Astrocyte of the spinal cord (primary cell): ENCODE measurements around the gene RUFY1.
"Not testable (repeated sequence)": the region's sequence is repeated elsewhere in the genome, so short reads cannot be mapped to it uniquely, and the experiment has no call there.

Experiments used
- DNase-seq: peaks from one replicate; pipeline ENCODE4 v3.0.0; 2011; ENCODE audit warnings: low read depth, low spot score
- H3K4me3 ChIP-seq: 2 replicates; pipeline ENCODE4 v1.5.1; 2011; ENCODE audit warnings: low read depth, mild to moderate bottlenecking, low read length, moderate library complexity
- in situ Hi-C: cut with HindIII; loops from 2 replicates; pipeline ENCODE4 v1.10.0; 2017; ENCODE audit warnings: low sequenced_read_pairs
- TF ChIP-seq, protein P1 (sequence below): IDR thresholded peaks from 2 replicates; pipeline ENCODE4 v1.5.1; 2012; ENCODE audit warnings: low read depth, mild to moderate bottlenecking, low read length, inconsistent platforms

The RUFY1 gene

DNA sequence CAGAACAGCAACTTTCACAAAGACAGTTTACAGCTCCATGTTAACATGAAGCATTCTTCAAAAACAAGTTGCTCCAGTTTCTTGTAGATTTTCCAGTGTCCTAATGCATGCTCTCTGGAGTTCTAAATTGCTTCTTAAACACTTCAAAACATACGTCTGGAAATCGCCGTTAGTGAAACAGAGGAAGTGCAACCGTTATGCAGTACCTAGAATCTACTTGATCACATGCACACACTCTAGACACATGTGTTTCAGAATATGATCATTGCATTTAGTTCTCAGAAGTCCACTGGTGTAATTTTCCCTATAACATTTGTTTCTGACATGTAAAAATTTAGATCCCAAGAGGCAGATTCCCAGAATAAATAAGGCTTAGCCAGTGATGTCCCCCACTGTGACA is 41.1 kb upstream of the RUFY1 start:
- DNase-seq = no peak
- TF ChIP-seq, protein P1, sequence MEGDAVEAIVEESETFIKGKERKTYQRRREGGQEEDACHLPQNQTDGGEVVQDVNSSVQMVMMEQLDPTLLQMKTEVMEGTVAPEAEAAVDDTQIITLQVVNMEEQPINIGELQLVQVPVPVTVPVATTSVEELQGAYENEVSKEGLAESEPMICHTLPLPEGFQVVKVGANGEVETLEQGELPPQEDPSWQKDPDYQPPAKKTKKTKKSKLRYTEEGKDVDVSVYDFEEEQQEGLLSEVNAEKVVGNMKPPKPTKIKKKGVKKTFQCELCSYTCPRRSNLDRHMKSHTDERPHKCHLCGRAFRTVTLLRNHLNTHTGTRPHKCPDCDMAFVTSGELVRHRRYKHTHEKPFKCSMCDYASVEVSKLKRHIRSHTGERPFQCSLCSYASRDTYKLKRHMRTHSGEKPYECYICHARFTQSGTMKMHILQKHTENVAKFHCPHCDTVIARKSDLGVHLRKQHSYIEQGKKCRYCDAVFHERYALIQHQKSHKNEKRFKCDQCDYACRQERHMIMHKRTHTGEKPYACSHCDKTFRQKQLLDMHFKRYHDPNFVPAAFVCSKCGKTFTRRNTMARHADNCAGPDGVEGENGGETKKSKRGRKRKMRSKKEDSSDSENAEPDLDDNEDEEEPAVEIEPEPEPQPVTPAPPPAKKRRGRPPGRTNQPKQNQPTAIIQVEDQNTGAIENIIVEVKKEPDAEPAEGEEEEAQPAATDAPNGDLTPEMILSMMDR = no peak
- in situ Hi-C loops = no loop called here
- no peak overlapping the region for H3K4me3 ChIP-seq

DNA sequence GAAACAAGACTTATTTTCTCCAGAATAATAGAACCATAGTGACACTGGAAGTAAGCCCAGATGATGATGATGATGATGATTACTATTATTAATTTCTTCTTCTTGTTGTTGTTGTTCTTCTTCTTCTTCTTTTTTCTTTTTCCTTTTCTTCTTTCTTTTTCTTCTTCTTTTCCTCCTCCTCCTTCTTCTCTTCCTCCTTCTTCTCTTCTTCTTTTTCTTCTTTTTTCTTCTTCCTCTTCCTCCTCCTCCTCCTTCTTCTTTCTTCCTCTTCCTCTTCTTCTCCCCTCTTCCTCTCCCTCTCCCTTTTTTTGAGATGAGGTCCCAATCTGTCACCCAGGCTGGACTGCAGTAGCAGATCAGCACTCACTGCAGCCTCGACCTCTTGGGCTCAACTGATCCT is 40.5 kb upstream of the RUFY1 start:
- TF ChIP-seq, protein P1 = no peak
- no peak for DNase-seq
- H3K4me3 ChIP-seq = no peak overlapping the region
- in situ Hi-C loops = no loop called here

DNA sequence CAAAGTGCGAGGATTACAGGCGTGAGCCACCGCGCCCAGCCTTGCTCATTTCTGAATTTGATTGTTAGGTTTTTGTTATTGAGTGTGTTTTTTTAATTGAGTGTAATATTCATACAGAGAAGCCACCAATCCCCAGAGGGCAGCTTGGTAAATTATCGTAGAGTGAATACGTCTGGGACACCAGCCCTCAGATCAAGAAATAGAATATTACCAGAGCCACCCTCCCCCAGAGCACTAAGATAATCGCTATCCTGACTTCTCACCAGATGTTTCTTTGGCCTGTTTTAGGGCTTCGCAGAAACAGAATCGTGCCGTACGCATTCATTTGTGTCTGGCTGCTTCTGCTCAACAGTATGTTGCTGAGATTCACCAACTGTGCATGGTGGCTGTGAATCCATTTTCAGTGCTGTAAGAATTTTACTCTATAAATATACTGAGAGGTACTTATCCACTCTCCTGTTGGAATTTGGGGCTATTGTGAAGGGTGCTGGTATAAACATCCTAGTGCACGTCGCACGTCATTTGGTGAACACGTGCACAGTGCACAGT is 37.8 kb upstream of the RUFY1 start:
- in situ Hi-C loops = no loop called here
- TF ChIP-seq, protein P1 = no peak
- no peak overlapping the region for H3K4me3 ChIP-seq
- DNase-seq = no peak

DNA sequence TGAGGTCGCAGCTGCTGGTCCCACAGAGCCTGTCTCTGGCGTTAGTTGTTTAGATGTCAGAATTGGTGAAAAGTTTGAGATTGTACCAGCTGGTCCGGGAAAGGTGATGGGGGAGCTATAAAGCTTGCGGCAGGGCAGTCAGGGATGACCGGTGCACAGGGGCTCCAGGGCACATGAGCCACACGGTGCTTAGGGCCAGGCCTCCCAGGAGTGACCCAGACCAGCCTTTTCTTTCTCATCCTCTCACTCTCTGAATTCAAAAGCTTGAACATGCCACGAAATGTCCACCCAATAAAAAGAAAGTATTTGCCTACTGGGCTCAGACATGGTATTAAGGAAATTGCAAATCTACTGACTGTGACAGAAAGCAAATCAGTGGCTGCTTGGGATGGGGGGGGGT is 34.9 kb upstream of the RUFY1 start:
- H3K4me3 ChIP-seq, in situ Hi-C loops, DNase-seq: not testable (repeated sequence)

DNA sequence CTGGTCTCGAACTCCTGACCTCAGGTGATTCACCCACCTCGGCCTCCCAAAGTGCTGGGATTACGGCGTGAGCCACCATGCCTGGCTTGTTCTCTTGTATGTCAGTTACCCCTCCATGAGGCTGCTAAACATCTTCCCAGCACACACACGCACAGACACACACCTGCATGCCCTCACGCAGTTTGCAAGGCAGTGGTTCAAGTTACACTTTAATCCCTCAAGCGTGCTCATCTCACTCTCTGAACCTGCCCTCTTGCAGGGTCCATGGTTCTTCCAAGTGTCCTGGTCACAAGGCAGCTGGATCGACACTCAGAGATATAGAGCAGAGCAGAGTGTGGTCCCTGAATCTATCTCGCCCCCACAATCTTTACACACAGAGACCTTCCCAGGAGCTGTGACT is 34.1 kb upstream of the RUFY1 start:
- H3K4me3 ChIP-seq = no peak overlapping the region
- in situ Hi-C loops = no loop called here
- TF ChIP-seq, protein P1 = no peak
- DNase-seq = no peak

DNA sequence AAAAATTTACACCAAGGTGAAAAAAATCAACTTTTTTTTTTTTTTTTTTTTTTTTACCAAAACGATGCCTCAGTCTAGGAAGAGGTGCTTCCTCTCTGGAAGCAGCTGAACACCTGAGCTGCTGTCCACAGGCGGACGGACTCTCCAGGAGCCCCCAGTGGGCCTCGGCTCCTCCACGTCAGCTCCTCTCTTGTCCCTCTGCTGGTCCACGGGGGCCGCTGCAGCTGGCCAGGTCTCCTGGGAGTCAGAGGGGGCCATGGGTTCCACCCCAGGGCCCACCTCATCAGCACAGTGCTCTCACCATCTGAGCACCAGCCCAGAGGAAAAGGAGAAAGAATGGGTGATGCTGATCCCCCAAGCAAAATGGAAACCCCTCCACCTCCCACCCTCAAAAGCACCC is 32.6 kb upstream of the RUFY1 start:
- DNase-seq, in situ Hi-C loops, H3K4me3 ChIP-seq: not testable (repeated sequence)

DNA sequence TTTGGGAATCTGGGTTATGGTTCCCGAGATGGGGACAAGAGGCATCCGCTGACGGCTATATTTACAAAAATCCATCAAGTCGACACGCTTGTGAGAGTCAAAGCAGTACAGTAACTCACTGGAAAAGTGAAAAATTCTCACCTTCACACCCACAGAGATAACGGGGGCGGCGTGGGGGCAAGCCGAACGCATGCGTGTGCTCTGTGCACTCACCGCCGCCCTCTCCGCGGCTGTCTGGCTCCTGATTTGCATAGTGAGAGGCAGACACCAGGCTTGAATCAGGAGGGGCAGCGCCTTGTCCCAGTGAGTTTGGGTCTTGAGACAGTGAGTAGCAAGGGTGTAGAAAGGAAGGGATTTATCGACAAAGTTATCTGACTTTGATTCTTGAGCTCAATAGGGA is 32.0 kb upstream of the RUFY1 start:
- H3K4me3 ChIP-seq, in situ Hi-C loops, DNase-seq: not testable (repeated sequence)

DNA sequence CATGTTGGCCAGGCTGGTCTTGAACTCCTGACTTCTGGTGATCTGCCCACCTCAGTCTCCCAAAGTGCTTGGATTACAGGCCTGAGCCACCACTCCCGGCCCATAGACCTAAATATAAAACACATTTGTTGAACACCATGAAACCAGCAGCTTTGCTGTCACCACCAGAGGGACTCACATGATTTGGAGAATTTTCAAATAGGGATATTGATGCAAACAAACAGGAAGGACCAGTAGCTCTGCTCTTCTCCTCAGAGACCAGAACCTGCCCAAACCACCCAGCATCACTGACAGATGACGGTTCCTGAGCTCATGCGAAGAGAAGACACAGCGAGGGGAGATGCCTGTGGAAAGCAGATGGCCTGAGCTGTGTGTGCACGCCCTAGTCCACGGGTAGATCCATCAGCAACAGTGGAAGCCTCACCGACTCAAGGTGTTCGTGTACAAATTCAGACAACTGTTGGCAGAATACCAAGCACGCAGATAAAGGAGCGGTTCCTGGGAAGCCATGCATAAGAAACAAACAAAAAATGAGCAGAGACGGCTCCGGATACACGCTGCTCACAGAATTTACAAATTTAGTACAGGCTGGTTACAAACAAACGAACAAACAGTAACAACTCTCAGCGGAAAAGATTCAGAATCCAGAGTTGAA is 30.8 kb upstream of the RUFY1 start:
- DNase-seq, in situ Hi-C loops, H3K4me3 ChIP-seq: not testable (repeated sequence)

DNA sequence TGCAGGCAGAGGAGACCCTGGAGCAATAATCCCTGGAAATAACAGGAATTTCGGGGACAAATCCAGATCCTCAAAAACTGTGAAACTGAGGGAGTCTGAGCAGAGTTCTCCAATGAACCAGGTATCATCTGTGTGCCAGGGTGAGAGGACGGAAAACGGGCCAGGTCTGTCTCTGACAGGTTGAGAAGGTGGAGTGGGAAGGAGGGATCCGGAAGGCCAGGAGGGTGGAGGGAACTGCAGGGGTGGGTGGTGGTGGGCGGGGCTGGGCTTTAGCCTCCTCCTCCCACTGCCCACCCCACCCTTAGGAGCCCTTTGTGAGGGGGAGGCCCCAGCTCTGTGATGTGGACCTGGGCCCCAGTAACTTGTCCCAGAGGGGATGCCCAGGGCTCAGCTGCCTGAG is 28.2 kb upstream of the RUFY1 start:
- in situ Hi-C loops, DNase-seq, H3K4me3 ChIP-seq: not testable (repeated sequence)
